Endothelial cell of umbilical vein (primary cell): ENCODE measurements around the gene RMDN2. TPM values are rescaled to one million over a fixed set of nuclear protein-coding genes. Genes with fewer than 3 reads are reported as not detected.

ENCODE experiments used
- BruUV-seq: library from RNA; stranded (reverse); fragments of 400-500 nt; replicated peaks from 2 replicates; lab custom pipeline; 2021; lab: Mats Ljungman, UMichigan
- CTCF ChIA-PET: fragments of 300-600, 350-600 bp; sonication (Branson Sonifier 250); formaldehyde crosslinking; loops from one replicate; lab custom pipeline; 2021; ENCODE audit warnings: antibody characterized with exemption, inconsistent platforms; lab: Charles Lee
- POLR2A ChIA-PET: fragments of 300-600, 350-600 bp; sonication (Branson Sonifier 250); formaldehyde crosslinking; loops from one replicate; lab custom pipeline; 2021; ENCODE audit warnings: antibody characterized with exemption, inconsistent platforms; lab: Charles Lee
- DNase-seq: peaks from one replicate; pipeline ENCODE4 v3.0.0-alpha.2; 2011; ENCODE audit warnings: low read depth, low spot score
- FAIRE-seq: peaks from 2 replicates; lab custom pipeline; 2011; peaks lifted over from hg19 to GRCh38; lab: Jason Lieb, UNC
- H2AFZ ChIP-seq: 2 replicates; pipeline ENCODE4 v1.6.0; 2012; ENCODE audit warnings: low read depth, low read length, control low read depth, inconsistent platforms
- H3K27ac ChIP-seq: 2 replicates; pipeline ENCODE4 v1.5.1; 2011; ENCODE audit warnings: low read depth, mild to moderate bottlenecking, control low read depth, low read length, moderate library complexity; ENCODE audit not compliant: insufficient read depth
- H3K27me3 ChIP-seq, 2 experiments: 2 replicates each; pipeline versions ENCODE4 v1.6.0 to v1.6.1; 2011; ENCODE audit warnings: low read length in 2 of 2, mixed read lengths in 1 of 2; ENCODE audit not compliant: control insufficient read depth in 2 of 2, insufficient read depth in 2 of 2
- H3K36me3 ChIP-seq, 2 experiments: 2 replicates in 1 of 2; 3 replicates in 1 of 2; pipeline ENCODE4 v1.5.1; 2011; ENCODE audit warnings: low read length in 2 of 2, mild to moderate bottlenecking in 1 of 2, moderate library complexity in 1 of 2; ENCODE audit not compliant: control insufficient read depth in 2 of 2, insufficient read depth in 2 of 2; ENCODE audit errors: extremely low read depth in 1 of 2
- H3K4me1 ChIP-seq: 3 replicates; pipeline ENCODE4 v1.5.1; 2011; ENCODE audit warnings: mild to moderate bottlenecking, low read length; ENCODE audit not compliant: control insufficient read depth, insufficient read depth; ENCODE audit errors: extremely low read depth
- H3K4me2 ChIP-seq: 2 replicates; pipeline ENCODE4 v1.6.1; 2011; ENCODE audit warnings: low read length, control low read depth, mixed read lengths; ENCODE audit not compliant: insufficient read depth
- H3K4me3 ChIP-seq, 3 experiments: fragments of 200-600 bp in 1 of 3; sonication (generic), shearing (Covaris generic) in 1 of 3; replicated peaks in 1 of 3; 2 replicates each; pipeline ENCODE4 v1.5.1; 2011 to 2016; ENCODE audit warnings: control low read depth in 3 of 3, low read length in 3 of 3, mild to moderate bottlenecking in 2 of 3, inconsistent platforms in 1 of 3, low read depth in 1 of 3, moderate library complexity in 1 of 3; ENCODE audit not compliant: insufficient read depth in 1 of 3
- H3K79me2 ChIP-seq: 2 replicates; pipeline ENCODE4 v1.6.0; 2012; ENCODE audit warnings: low read length, inconsistent platforms; ENCODE audit not compliant: control insufficient read depth, insufficient read depth
- H3K9ac ChIP-seq: replicated peaks from 2 replicates; pipeline ENCODE3; 2011; ENCODE audit warnings: low read length, control low read depth; ENCODE audit not compliant: insufficient read depth; ENCODE audit errors: extremely low read depth
- H3K9me1 ChIP-seq: replicated peaks from 3 replicates; pipeline ENCODE4 v1.6.0; 2011; ENCODE audit warnings: mild to moderate bottlenecking, low read length; ENCODE audit not compliant: control insufficient read depth, insufficient read depth; ENCODE audit errors: extremely low read depth
- H3K9me3 ChIP-seq: replicated peaks from 2 replicates; pipeline ENCODE4 v1.5.1; 2012; ENCODE audit warnings: low read length, inconsistent platforms; ENCODE audit not compliant: control insufficient read depth, insufficient read depth
- H4K20me1 ChIP-seq: replicated peaks from 2 replicates; pipeline ENCODE3; 2011; ENCODE audit warnings: mild to moderate bottlenecking, low read length; ENCODE audit not compliant: control insufficient read depth, insufficient read depth; ENCODE audit errors: extremely low read depth
- EZH2 ChIP-seq: IDR thresholded peaks from 2 replicates; pipeline ENCODE4 v1.6.1; 2012; ENCODE audit warnings: borderline replicate concordance, low read depth, mild to moderate bottlenecking, moderate library complexity, low read length, inconsistent platforms; ENCODE audit not compliant: severe bottlenecking
- FOS ChIP-seq: IDR thresholded peaks from 2 replicates; pipeline ENCODE4 v1.6.1; 2011; ENCODE audit warnings: mild to moderate bottlenecking, low read length, moderate library complexity, borderline replicate concordance; ENCODE audit not compliant: insufficient read depth
- GATA2 ChIP-seq: IDR thresholded peaks from 2 replicates; pipeline ENCODE4 v1.7.0; 2011; ENCODE audit warnings: low read depth, mild to moderate bottlenecking, moderate library complexity, mixed read lengths, low read length; ENCODE audit not compliant: insufficient read length, insufficient read depth
- JUN ChIP-seq: IDR thresholded peaks from 2 replicates; pipeline ENCODE4 v1.6.1; 2011; ENCODE audit warnings: borderline replicate concordance, low read depth; ENCODE audit not compliant: insufficient read length, insufficient read depth
- MYC ChIP-seq: IDR thresholded peaks from one replicate; pipeline ENCODE4 v1.6.1; 2011; ENCODE audit warnings: mild to moderate bottlenecking, low read depth, low read length
- POLR2A ChIP-seq: IDR thresholded peaks from 2 replicates; pipeline ENCODE4 v1.6.1; 2012; ENCODE audit warnings: low read depth, mild to moderate bottlenecking, control low read depth, low read length
- POLR2AphosphoS5 ChIP-seq: IDR thresholded peaks from 2 replicates; pipeline ENCODE4 v1.6.1; 2012; ENCODE audit warnings: low read depth, mild to moderate bottlenecking, control low read depth, low read length, moderate library complexity; ENCODE audit not compliant: insufficient read depth
- dilution Hi-C: fragments of 300-500 bp; cut with MboI; formaldehyde crosslinking; loops from one replicate; pipeline ENCODE4 v1.15.0; 2019; ENCODE audit warnings: low sequenced_read_pairs; ENCODE audit not compliant: extremely low pct_ligation_motif_present
- intact Hi-C: fragments of 100-400 bp; cut with micrococcal nuclease; formaldehyde crosslinking; loops from one replicate; pipeline ENCODE4 v1.10.0; 2022
- polyA plus RNA-seq, 4 experiments: library from polyadenylated mRNA; depleted of rRNA in 3 of 4; stranded (reverse) in 3 of 4; unstranded in 1 of 4; fragments of >200 nt; gene quantifications; 2 replicates each; pipeline versions ENCODE4 v1.2.1 to v1.2.3, GENCODE V29; 2011 to 2012; ENCODE audit warnings: missing spikeins in 1 of 4
- total RNA-seq: library from RNA; stranded (reverse); gene quantifications from 2 replicates; pipeline ENCODE4 v1.2.3, GENCODE V29; 2021
- TF ChIP-seq, protein P1 (sequence below), 2 donors: IDR thresholded peaks; 1 replicate in 1 of 2; 2 replicates in 1 of 2; pipeline ENCODE4 v1.5.1; 2011; ENCODE audit warnings: low read length in 2 of 2, mild to moderate bottlenecking in 2 of 2, moderate library complexity in 2 of 2, control low read depth in 1 of 2, inconsistent platforms in 1 of 2, low read depth in 1 of 2; ENCODE audit not compliant: insufficient read depth in 1 of 2; ENCODE audit errors: extremely low read depth in 1 of 2
- TF ChIP-seq, protein P2 (sequence below): IDR thresholded peaks from 2 replicates; pipeline ENCODE4 v1.6.1; 2011; ENCODE audit not compliant: insufficient read depth, insufficient read length

The RMDN2 gene
- total and polyA plus RNA-seq, 2 donors (not counting 3 experiments of a cell fraction or from before 2014, with no cell fraction given): 0.97 to 2.8 TPM

- intact Hi-C loops (no loop called here), dilution Hi-C loops (no loop called here)
- Histone ChIP-seq H2AFZ (no peak overlapping the region), H3K4me1 (no peaks in the 10 kb centered on the region), H3K4me3 (no peak overlapping the region), H3K27me3 (no peaks in the 10 kb centered on the region), H3K9ac (no peak overlapping the region), H3K79me2 (no peaks in the 10 kb centered on the region), H4K20me1 (no peaks in the 10 kb centered on the region), H3K4me2 (no peak overlapping the region), H3K36me3 (no peaks in the 10 kb centered on the region), H3K9me3 (no peaks in the 10 kb centered on the region), H3K27ac (no peak overlapping the region), H3K9me1 (no peaks in the 10 kb centered on the region)
- POLR2A ChIA-PET: no interaction called here
- FAIRE-seq: no peak
- no TSS peak for BruUV-seq
- no peak for DNase-seq
- CTCF ChIA-PET: interaction anchor here (1.4 to 1.5 kb wide), 2 partner anchors 12 to 305 kb away, joined by 4 to 6 read pairs; no protein-coding TSS in a partner anchor
- TF ChIP-seq MYC: no peak
- no peak for TF ChIP-seq JUN
- no peak for TF ChIP-seq POLR2A
- no peak for TF ChIP-seq FOS
- TF ChIP-seq, protein P1, sequence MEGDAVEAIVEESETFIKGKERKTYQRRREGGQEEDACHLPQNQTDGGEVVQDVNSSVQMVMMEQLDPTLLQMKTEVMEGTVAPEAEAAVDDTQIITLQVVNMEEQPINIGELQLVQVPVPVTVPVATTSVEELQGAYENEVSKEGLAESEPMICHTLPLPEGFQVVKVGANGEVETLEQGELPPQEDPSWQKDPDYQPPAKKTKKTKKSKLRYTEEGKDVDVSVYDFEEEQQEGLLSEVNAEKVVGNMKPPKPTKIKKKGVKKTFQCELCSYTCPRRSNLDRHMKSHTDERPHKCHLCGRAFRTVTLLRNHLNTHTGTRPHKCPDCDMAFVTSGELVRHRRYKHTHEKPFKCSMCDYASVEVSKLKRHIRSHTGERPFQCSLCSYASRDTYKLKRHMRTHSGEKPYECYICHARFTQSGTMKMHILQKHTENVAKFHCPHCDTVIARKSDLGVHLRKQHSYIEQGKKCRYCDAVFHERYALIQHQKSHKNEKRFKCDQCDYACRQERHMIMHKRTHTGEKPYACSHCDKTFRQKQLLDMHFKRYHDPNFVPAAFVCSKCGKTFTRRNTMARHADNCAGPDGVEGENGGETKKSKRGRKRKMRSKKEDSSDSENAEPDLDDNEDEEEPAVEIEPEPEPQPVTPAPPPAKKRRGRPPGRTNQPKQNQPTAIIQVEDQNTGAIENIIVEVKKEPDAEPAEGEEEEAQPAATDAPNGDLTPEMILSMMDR (IDR thresholded peaks at IDR 0.05; ENCODE audit: extremely low read depth in 1 of 2, insufficient read depth in 1 of 2, low read depth in 1 of 2, low read length in 2 of 2): no peak
- TF ChIP-seq GATA2: no peak
- no peak for TF ChIP-seq EZH2
- TF ChIP-seq, protein P2, sequence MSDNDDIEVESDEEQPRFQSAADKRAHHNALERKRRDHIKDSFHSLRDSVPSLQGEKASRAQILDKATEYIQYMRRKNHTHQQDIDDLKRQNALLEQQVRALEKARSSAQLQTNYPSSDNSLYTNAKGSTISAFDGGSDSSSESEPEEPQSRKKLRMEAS: no peak
- no peak for TF ChIP-seq POLR2AphosphoS5
These were observed 44.6 kb downstream of the RMDN2 start for GRCh38 chr2:37969731-37970130.
